ENCODE results near the gene MAGOH.

DNA sequence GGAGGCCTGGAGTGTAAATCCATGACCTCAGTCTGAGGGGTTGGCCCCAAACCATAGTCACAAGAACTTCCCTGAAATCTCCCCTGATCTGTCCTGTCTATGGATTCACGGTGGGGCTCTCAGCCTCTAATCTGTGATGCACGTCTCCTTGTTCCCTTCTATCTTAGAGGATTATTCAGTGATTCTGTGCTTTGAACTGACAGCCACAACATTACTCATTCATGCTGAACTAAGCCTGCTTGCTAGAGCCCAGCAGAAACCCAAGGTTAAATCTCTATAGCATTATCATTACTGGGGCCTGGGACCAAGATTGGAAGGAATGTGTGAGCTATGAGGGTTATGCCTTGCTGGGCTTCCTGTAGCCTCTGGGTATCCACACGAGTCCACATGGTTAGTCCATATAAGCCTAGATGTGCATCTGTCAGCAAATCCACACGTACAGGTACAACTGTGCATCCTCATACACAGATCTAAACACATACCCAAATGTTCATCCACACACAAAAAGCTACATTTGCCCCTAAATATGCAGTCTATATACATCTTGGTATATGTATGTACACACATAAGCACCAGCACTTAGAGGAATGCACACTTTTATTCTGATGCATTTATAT is 22.4 kb upstream of the MAGOH start:
- TF ChIP-seq GATA2 (IDR thresholded peaks at IDR 0.05; ENCODE audit: low read depth, low read length) (no peak), GATA3 (IDR thresholded peaks at IDR 0.05; ENCODE audit: low read depth, low read length) (no peak)
